Measurements from ENCODE around the gene TMEM242.

TMEM242 gene

GRCh38 chr6:157300006-157300405, 23.3 kb downstream of the TMEM242 start:
- TF ChIP-seq CTCF (IDR thresholded peaks at IDR 0.05; ENCODE audit: low read length, missing control alignments), result no peak
- no peak for DNase-seq (ENCODE audit: low read depth)
- H3K4me3 ChIP-seq (replicated peaks; ENCODE audit: low read depth, low read length), result no peak overlapping the region

GRCh38 chr6:157298216-157298724, 25.0 kb downstream of the TMEM242 start:
- no peak for TF ChIP-seq CTCF (IDR thresholded peaks at IDR 0.05; ENCODE audit: low read length, missing control alignments)
- DNase-seq (ENCODE audit: low read depth), result no peak
- no peak overlapping the region for H3K4me3 ChIP-seq (replicated peaks; ENCODE audit: low read depth, low read length)

- no peak overlapping the region for H3K4me3 ChIP-seq (replicated peaks; ENCODE audit: low read depth, low read length)
- TF ChIP-seq CTCF (IDR thresholded peaks at IDR 0.05; ENCODE audit: low read length, missing control alignments), result no peak
- DNase-seq (ENCODE audit: low read depth), result no peak
Measured at GRCh38 chr6:157294654-157295053, 28.7 kb downstream of the TMEM242 start.

- no peak for DNase-seq (ENCODE audit: low read depth)
- H3K4me3 ChIP-seq (replicated peaks; ENCODE audit: low read depth, low read length), result no peak overlapping the region
- no peak for TF ChIP-seq CTCF (IDR thresholded peaks at IDR 0.05; ENCODE audit: low read length, missing control alignments)
Measured at GRCh38 chr6:157293780-157294179, 29.5 kb downstream of the TMEM242 start.

GRCh38 chr6:157292202-157292601, 31.1 kb downstream of the TMEM242 start:
- DNase-seq (ENCODE audit: low read depth), result no peak
- TF ChIP-seq CTCF (IDR thresholded peaks at IDR 0.05; ENCODE audit: low read length, missing control alignments), result no peak
- H3K4me3 ChIP-seq (replicated peaks; ENCODE audit: low read depth, low read length), result no peak overlapping the region

- TF ChIP-seq CTCF (IDR thresholded peaks at IDR 0.05; ENCODE audit: low read length, missing control alignments), result no peak
- no peak for DNase-seq (ENCODE audit: low read depth)
- H3K4me3 ChIP-seq (replicated peaks; ENCODE audit: low read depth, low read length), result no peak overlapping the region
Measured at GRCh38 chr6:157291356-157291755, 32.0 kb downstream of the TMEM242 start.

- no peak for DNase-seq (ENCODE audit: low read depth)
- no peak overlapping the region for H3K4me3 ChIP-seq (replicated peaks; ENCODE audit: low read depth, low read length)
- TF ChIP-seq CTCF (IDR thresholded peaks at IDR 0.05; ENCODE audit: low read length, missing control alignments), result no peak
Measured at GRCh38 chr6:157290797-157291196, 32.5 kb downstream of the TMEM242 start.

All from fibroblast of pulmonary artery (primary cell).